ENCODE data around the gene DNAJC7. TPM values are rescaled to one million over a fixed set of nuclear protein-coding genes. Genes with fewer than 3 reads are reported as not detected.

DNAJC7 gene
- total RNA-seq, 4 donors from 2014 or later: 62.6 to 84.0 (median 65.6) TPM

- H3K27ac ChIP-seq: peak within 1 kb of the TSS; percentile 70 to 81 (median 71)
- DNase-seq: peak; percentile 97 to 98
- intact Hi-C loops (cut with DNase I): no loop called here
- H3K36me3 ChIP-seq: no peaks in the 10 kb centered on the region
- H3K4me3 ChIP-seq (replicated peaks in 1 of 3): peak within 1 kb of the TSS; percentile 33 to 40 (median 36)
- WGBS, 2 donors: 2% methylated on average over 43 of the region's 43 CpGs
- peaks cover 16 to 20% of the 10 kb centered on the region in 2 donors for H3K4me1 ChIP-seq
- peak in 5 of 6 experiments; percentile 24 to 63 (median 58) for TF ChIP-seq CTCF (IDR thresholded peaks at IDR 0.05)
- TF ChIP-seq POLR2A (IDR thresholded peaks at IDR 0.05): peak in 1 of 2 donors; percentile 92
- H3K9me3 ChIP-seq: no peaks in the 10 kb centered on the region
- no peaks in the 10 kb centered on the region for H3K27me3 ChIP-seq
Observed at GRCh38 chr17:41930009-41930832, 87.0 kb downstream of the DNAJC7 start, which contains the start of gene ODAD4. ODAD4 (plus strand) TSS chr17:41930617; CDS start chr17:41930724, 107 bp downstream.

- Histone ChIP-seq H3K36me3 (no peaks in the 10 kb centered on the region), H3K27ac (no peak overlapping the region), H3K4me1 (peaks cover 16 to 20% of the 10 kb centered on the region in 2 donors), H3K27me3 (no peaks in the 10 kb centered on the region), H3K9me3 (no peaks in the 10 kb centered on the region), H3K4me3 (replicated peaks in 1 of 3) (no peak overlapping the region)
- no peak for DNase-seq
- intact Hi-C loops (cut with DNase I): no loop called here
- no peak for TF ChIP-seq POLR2A (IDR thresholded peaks at IDR 0.05)
- WGBS, 2 donors: 81% methylated on average over 6 of the region's 6 CpGs
Observed at GRCh38 chr17:41928693-41929251, 88.5 kb downstream of the DNAJC7 start.

Other genes starting within 250 kb of the DNAJC7 start
- 100 to 1,000 TPM; 127 to 356 (median 250) TPM for gene JUP, start 230.7 kb downstream of the DNAJC7 start, total RNA-seq
- 10 to 100 TPM; 24.5 to 59.2 (median 34.9) TPM for gene P3H4, start 205.5 kb downstream of the DNAJC7 start, total RNA-seq
- 10 to 100 TPM; 42.2 to 75.3 (median 60.4) TPM for gene FKBP10, start 204.4 kb downstream of the DNAJC7 start, total RNA-seq
- 100 to 1,000 TPM in 2 of 4 donors, 10 to 100 TPM in 2; 97.3 to 132 (median 110) TPM for gene NT5C3B, start 181.2 kb downstream of the DNAJC7 start, total RNA-seq
- gene KLHL10, start 179.6 kb downstream of the DNAJC7 start, total RNA-seq: 1 to 10 TPM in 1 of 4 donors, under 1 TPM in 1, not detected in 2; 0.33 to 1.6 TPM
- gene KLHL11, start 152.0 kb downstream of the DNAJC7 start, total RNA-seq: 10 to 100 TPM; 46.0 to 60.7 (median 46.9) TPM
- gene ACLY, start 98.5 kb downstream of the DNAJC7 start, total RNA-seq: 10 to 100 TPM; 62.6 to 85.2 (median 78.8) TPM
- 1 to 10 TPM; 3.0 to 8.2 (median 3.8) TPM for gene ODAD4, start 86.8 kb downstream of the DNAJC7 start, total RNA-seq
- 10 to 100 TPM; 41.8 to 65.2 (median 53.8) TPM for gene CNP, start 50.6 kb downstream of the DNAJC7 start, total RNA-seq
- 10 to 100 TPM; 23.6 to 34.6 (median 26.6) TPM for gene NKIRAS2, start 2.7 kb upstream of the DNAJC7 start, total RNA-seq
- gene C17orf113, start 33.2 kb upstream of the DNAJC7 start, total RNA-seq: 1 to 10 TPM; 1.2 to 3.7 (median 2.1) TPM
- under 1 TPM in 2 of 4 donors, not detected in 2; 0.22 to 0.54 TPM for gene ZNF385C, start 81.0 kb upstream of the DNAJC7 start, total RNA-seq
- 10 to 100 TPM in 2 of 4 donors, 1 to 10 TPM in 2; 6.4 to 12.9 (median 9.7) TPM for gene DHX58, start 95.3 kb upstream of the DNAJC7 start, total RNA-seq
- gene KAT2A, start 103.9 kb upstream of the DNAJC7 start, total RNA-seq: 10 to 100 TPM; 14.2 to 37.9 (median 23.3) TPM
- under 1 TPM in 1 of 4 donors, not detected in 3; 0.33 TPM for gene HSPB9, start 105.4 kb upstream of the DNAJC7 start, total RNA-seq
- gene RAB5C, start 137.6 kb upstream of the DNAJC7 start, total RNA-seq: 100 to 1,000 TPM; 116 to 208 (median 147) TPM
- not detected for gene KCNH4, start 163.7 kb upstream of the DNAJC7 start, total RNA-seq
- not detected for gene HCRT, start 168.0 kb upstream of the DNAJC7 start, total RNA-seq
- 100 to 1,000 TPM in 2 of 4 donors, 10 to 100 TPM in 2; 48.4 to 254 (median 95.9) TPM for gene GHDC, start 177.1 kb upstream of the DNAJC7 start, total RNA-seq